Muscle layer of colon (tissue), 2 donors: ENCODE data around the gene ARRDC2.
A peak's percentile ranks its signal among the peaks of the same experiment; 100 is the strongest.
"Not testable (repeated sequence)": the region's sequence is repeated elsewhere in the genome, so short reads cannot be mapped to it uniquely, and the experiment has no call there.

Experiments
- H3K27ac ChIP-seq: one replicate; pipeline ENCODE4 v1.7.0; 2013; ENCODE audit warnings: low read depth, mild to moderate bottlenecking, low read length, moderate library complexity
- H3K27me3 ChIP-seq, 2 donors: one replicate each; pipeline ENCODE4 v1.7.0; 2013; ENCODE audit warnings: low read length in 2 of 2, mild to moderate bottlenecking in 2 of 2; ENCODE audit not compliant: insufficient read depth in 2 of 2, control insufficient read depth in 1 of 2
- H3K36me3 ChIP-seq: one replicate; pipeline ENCODE4 v1.7.0; 2013; ENCODE audit warnings: mild to moderate bottlenecking, low read length; ENCODE audit not compliant: insufficient read depth
- H3K4me1 ChIP-seq: one replicate; pipeline ENCODE4 v1.7.0; 2013; ENCODE audit warnings: mild to moderate bottlenecking, low read length; ENCODE audit not compliant: insufficient read depth
- H3K4me3 ChIP-seq, 2 donors: one replicate each; pipeline ENCODE4 v1.7.0; 2013; ENCODE audit warnings: low read length in 2 of 2, low read depth in 1 of 2, mild to moderate bottlenecking in 1 of 2, moderate library complexity in 1 of 2
- H3K9ac ChIP-seq: one replicate; pipeline ENCODE4 v1.7.0; 2013; ENCODE audit warnings: low read length
- H3K9me3 ChIP-seq: one replicate; pipeline ENCODE4 v1.7.0; 2013; ENCODE audit warnings: mild to moderate bottlenecking, low read length
- donor health status: abdominal sarcoma.
- donor health status: Adenocarcinoma of cecum.

ARRDC2 gene

GRCh38 chr19:18023622-18024251, 15.8 kb downstream of the ARRDC2 start:
- Histone ChIP-seq H3K9me3 (no peaks in the 10 kb centered on the region), H3K9ac (no peak overlapping the region), H3K4me3 (no peak overlapping the region), H3K36me3 (no peaks in the 10 kb centered on the region), H3K27ac (no peak overlapping the region), H3K4me1 (peaks cover 21% of the 10 kb centered on the region), H3K27me3 (no peaks in the 10 kb centered on the region)

GRCh38 chr19:18027151-18027550, 19.2 kb downstream of the ARRDC2 start:
- H3K36me3 ChIP-seq = no peaks in the 10 kb centered on the region
- H3K9me3 ChIP-seq = no peaks in the 10 kb centered on the region
- H3K4me1 ChIP-seq = peaks cover 5% of the 10 kb centered on the region
- H3K9ac ChIP-seq = no peak overlapping the region
- H3K27me3 ChIP-seq = peaks cover 0 to 7% of the 10 kb centered on the region in 2 donors
- H3K4me3 ChIP-seq = no peak overlapping the region
- H3K27ac ChIP-seq = no peak overlapping the region

GRCh38 chr19:18029617-18030338, 21.8 kb downstream of the ARRDC2 start:
- peaks cover 0 to 7% of the 10 kb centered on the region in 2 donors for H3K27me3 ChIP-seq
- H3K36me3 ChIP-seq = no peaks in the 10 kb centered on the region
- H3K9ac ChIP-seq = no peak overlapping the region
- H3K9me3 ChIP-seq = no peaks in the 10 kb centered on the region
- no peak overlapping the region for H3K4me3 ChIP-seq
- H3K4me1 ChIP-seq = no peaks in the 10 kb centered on the region
- H3K27ac ChIP-seq = no peak overlapping the region

DNA sequence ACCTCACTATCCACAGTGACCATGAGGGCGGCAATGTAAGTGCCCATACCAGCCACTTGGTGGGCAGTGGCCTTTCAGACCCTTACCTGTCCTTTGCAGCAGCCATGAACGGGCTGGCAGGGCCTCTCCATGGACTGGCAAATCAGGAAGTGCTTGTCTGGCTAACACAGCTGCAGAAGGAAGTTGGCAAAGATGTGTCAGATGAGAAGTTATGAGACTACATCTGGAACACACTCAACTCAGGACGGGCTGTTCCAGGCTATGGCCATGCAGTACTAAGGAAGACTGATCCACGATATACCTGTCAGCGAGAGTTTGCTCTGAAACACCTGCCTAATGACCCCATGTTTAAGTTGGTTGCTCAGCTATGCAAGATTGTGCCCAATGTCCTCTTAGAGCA, 23.4 kb downstream of the ARRDC2 start:
- not testable (repeated sequence) for H3K4me3 ChIP-seq, H3K9ac ChIP-seq, H3K27me3 ChIP-seq, H3K36me3 ChIP-seq, H3K4me1 ChIP-seq, H3K9me3 ChIP-seq, H3K27ac ChIP-seq

- not testable (repeated sequence) for H3K27ac ChIP-seq, H3K4me3 ChIP-seq, H3K4me1 ChIP-seq, H3K9me3 ChIP-seq, H3K9ac ChIP-seq, H3K27me3 ChIP-seq, H3K36me3 ChIP-seq
Observed at GRCh38 chr19:18032102-18032501, 24.1 kb downstream of the ARRDC2 start.

- Histone ChIP-seq H3K27me3 (no peaks in the 10 kb centered on the region), H3K36me3 (no peaks in the 10 kb centered on the region), H3K27ac (no peak overlapping the region), H3K4me1 (no peaks in the 10 kb centered on the region), H3K9me3 (peaks cover 5% of the 10 kb centered on the region), H3K9ac (no peak overlapping the region), H3K4me3 (no peak overlapping the region)
Observed at GRCh38 chr19:18041054-18041453, 33.1 kb downstream of the ARRDC2 start.

DNA sequence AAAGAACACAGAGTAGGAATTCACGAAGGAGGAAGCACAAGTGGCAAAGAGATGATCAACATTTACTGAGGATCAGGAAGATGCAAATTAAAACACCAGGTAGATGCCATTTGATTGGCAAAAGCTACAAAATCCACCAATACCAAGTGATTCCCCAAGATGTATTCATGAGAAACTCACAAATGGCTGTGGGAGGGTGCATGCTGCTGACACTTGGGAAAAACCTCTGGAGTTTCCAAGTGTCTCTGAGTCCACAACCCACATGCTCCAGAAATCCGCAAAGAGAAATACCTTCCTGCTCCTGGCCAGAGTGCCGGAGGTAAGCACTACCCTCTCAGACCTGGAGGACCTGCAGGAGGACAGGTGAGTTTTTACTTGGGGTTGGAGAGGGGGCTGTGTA, 35.7 kb downstream of the ARRDC2 start:
- Histone ChIP-seq H3K9ac (no peak overlapping the region), H3K27ac (no peak overlapping the region), H3K36me3 (no peaks in the 10 kb centered on the region), H3K4me1 (no peaks in the 10 kb centered on the region), H3K4me3 (no peak overlapping the region), H3K27me3 (no peaks in the 10 kb centered on the region), H3K9me3 (peaks cover 5% of the 10 kb centered on the region)

DNA sequence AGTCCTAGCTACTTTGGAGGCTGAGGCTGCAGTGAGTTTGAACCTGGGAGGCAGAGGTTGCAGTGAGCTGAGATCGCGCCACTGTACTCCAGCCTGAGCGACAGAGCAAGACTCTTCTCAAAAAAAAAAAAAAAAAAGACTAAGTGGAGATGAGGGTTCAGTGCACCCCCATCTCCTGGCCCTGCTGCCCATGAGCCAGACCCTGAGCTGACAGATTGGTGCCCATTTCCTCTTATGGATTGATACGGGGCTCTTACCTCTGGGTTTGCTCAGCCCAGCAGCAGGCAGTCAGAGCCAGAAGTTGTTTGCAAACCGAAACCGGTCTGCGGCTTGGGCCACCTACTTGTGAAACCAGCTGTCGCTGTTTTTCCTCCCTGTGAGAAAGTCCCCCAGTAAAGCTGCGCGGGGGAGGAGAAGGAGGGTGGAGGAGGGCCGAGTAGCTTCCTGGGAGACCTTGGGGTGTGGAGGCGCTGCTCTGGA, 36.9 kb downstream of the ARRDC2 start:
- Histone ChIP-seq H3K27ac (peak overlapping the region; percentile 63), H3K36me3 (no peaks in the 10 kb centered on the region), H3K4me3 (peak overlapping the region; percentile 42 to 74), H3K9me3 (peaks cover 5% of the 10 kb centered on the region), H3K9ac (peak overlapping the region; percentile 49), H3K27me3 (no peaks in the 10 kb centered on the region), H3K4me1 (no peaks in the 10 kb centered on the region)

DNA sequence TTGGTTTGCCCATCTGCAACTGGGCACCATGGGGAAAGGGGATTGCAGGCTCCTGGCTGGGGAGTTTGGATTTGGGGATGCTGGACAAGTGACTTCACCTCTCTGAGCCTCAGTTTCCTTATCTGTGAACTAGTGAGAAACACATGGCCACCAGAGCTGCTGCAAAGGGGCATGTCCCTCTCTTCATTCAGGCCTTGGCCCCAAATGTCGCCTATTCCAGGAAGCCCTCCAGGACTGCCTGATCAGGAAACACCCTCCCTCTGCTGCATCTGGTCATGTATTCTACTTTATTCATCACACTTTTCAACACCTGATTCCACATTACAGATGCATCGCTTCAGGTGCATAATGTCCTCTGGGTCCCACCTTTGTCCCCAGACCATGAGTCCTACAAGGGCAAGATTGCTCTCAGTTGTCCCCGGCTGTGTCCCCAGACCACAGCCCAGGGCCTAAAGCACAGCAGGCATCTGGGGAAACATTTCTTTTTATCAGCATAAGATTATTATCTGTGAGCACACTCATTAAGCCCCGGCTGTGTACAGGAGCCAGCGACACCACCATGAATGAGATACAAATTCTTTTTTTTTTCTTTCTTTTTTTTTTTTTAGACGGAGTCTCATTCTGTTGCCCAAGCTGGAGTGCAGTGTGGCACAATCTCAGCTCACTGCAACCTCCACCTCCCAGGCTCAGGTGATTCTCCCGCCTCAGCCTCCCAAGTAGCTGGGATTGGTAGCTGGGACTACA, 37.5 kb downstream of the ARRDC2 start:
- Histone ChIP-seq H3K9me3 (peaks cover 5% of the 10 kb centered on the region), H3K4me1 (no peaks in the 10 kb centered on the region), H3K9ac (peak overlapping the region; percentile 49), H3K4me3 (peak overlapping the region; percentile 42 to 74), H3K27ac (peak overlapping the region; percentile 63), H3K36me3 (no peaks in the 10 kb centered on the region), H3K27me3 (no peaks in the 10 kb centered on the region)

GRCh38 chr19:18046059-18046718, 38.2 kb downstream of the ARRDC2 start:
- no peak overlapping the region for H3K27ac ChIP-seq

DNA sequence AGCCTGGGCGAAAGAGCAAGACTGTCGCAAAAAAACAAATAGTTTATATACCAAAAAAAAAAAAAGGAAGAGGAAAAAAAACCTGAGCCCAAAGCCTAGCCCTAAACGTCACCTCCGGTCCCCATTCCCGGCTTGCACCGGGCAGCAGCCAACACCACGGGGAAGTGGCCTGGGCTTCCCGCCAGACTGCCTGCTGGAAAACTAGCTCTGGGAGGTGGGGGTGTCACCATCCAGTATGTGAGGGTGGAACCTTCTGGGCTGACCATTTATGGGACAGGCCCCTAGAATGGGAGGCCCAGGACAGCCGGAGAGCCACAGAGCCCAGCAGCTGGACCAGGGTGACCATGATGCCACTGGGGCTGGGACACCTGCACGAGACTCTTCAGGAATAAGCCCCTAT, 41.4 kb downstream of the ARRDC2 start:
- no peak overlapping the region for H3K9ac ChIP-seq
- peaks cover 5% of the 10 kb centered on the region for H3K4me1 ChIP-seq
- H3K4me3 ChIP-seq = no peak overlapping the region
- H3K9me3 ChIP-seq = no peaks in the 10 kb centered on the region
- H3K36me3 ChIP-seq = no peaks in the 10 kb centered on the region
- peaks cover 0 to 4% of the 10 kb centered on the region in 2 donors for H3K27me3 ChIP-seq
- no peak overlapping the region for H3K27ac ChIP-seq

More at GRCh38 chr19:18046059-18046718, 38.2 kb downstream of the ARRDC2 start:
- Histone ChIP-seq H3K9ac (no peak overlapping the region), H3K4me1 (no peaks in the 10 kb centered on the region), H3K27me3 (no peaks in the 10 kb centered on the region), H3K36me3 (no peaks in the 10 kb centered on the region), H3K9me3 (peaks cover 2% of the 10 kb centered on the region), H3K4me3 (no peak overlapping the region)
